Mesendoderm (in vitro differentiated cells): Measurements from ENCODE around the gene NDUFB10.
"Not testable (repeated sequence)": the region's sequence is repeated elsewhere in the genome, so short reads cannot be mapped to it uniquely, and the experiment has no call there.

Source experiments
- DNase-seq: peaks from one replicate; pipeline ENCODE4 v3.0.0; 2013
- H2AK5ac ChIP-seq: 2 replicates; pipeline ENCODE4 v1.6.1; 2013; ENCODE audit warnings: low read length, inconsistent platforms
- H2BK120ac ChIP-seq: 2 replicates; pipeline ENCODE4 v1.6.1; 2013; ENCODE audit warnings: low read depth, mild to moderate bottlenecking, low read length, moderate library complexity, mixed read lengths
- H2BK15ac ChIP-seq: replicated peaks from 2 replicates; pipeline ENCODE4 v1.6.1; 2013; ENCODE audit warnings: low read depth, mild to moderate bottlenecking, moderate library complexity
- H2BK5ac ChIP-seq: 2 replicates; pipeline ENCODE4 v1.6.1; 2013; ENCODE audit warnings: low read length, inconsistent platforms
- H3K18ac ChIP-seq: 2 replicates; pipeline ENCODE4 v1.6.1; 2013; ENCODE audit warnings: mild to moderate bottlenecking, low read length, mixed read lengths
- H3K23ac ChIP-seq: one replicate; pipeline ENCODE4 v1.6.1; 2013; ENCODE audit warnings: low read length
- H3K27ac ChIP-seq: 2 replicates; pipeline ENCODE4 v1.5.1; 2013; ENCODE audit warnings: low read depth, mild to moderate bottlenecking, inconsistent platforms, low read length, moderate library complexity
- H3K27me3 ChIP-seq: 2 replicates; pipeline ENCODE4 v1.6.1; 2013; ENCODE audit warnings: low read length, control low read depth, mild to moderate bottlenecking, inconsistent platforms; ENCODE audit not compliant: insufficient read depth, poor library complexity
- H3K36me3 ChIP-seq: 2 replicates; pipeline ENCODE4 v1.6.1; 2013; ENCODE audit warnings: low read length, inconsistent platforms; ENCODE audit not compliant: control insufficient read depth, insufficient read depth
- H3K4ac ChIP-seq: one replicate; pipeline ENCODE4 v1.6.1; 2013; ENCODE audit warnings: low read depth, mild to moderate bottlenecking, low read length, moderate library complexity
- H3K4me1 ChIP-seq: 2 replicates; pipeline ENCODE4 v1.6.1; 2013; ENCODE audit warnings: low read depth, low read length, inconsistent platforms; ENCODE audit not compliant: control insufficient read depth
- H3K4me2 ChIP-seq: 2 replicates; pipeline ENCODE4 v1.6.1; 2013; ENCODE audit warnings: low read length
- H3K4me3 ChIP-seq: 2 replicates; pipeline ENCODE4 v1.5.1; 2013; ENCODE audit warnings: mild to moderate bottlenecking, low read length
- H3K56ac ChIP-seq: one replicate; pipeline ENCODE4 v1.6.1; 2013; ENCODE audit warnings: low read length
- H3K79me1 ChIP-seq: 2 replicates; pipeline ENCODE4 v1.6.1; 2013; ENCODE audit warnings: low read length, inconsistent platforms
- H3K79me2 ChIP-seq: 2 replicates; pipeline ENCODE4 v1.6.1; 2013; ENCODE audit warnings: mild to moderate bottlenecking, low read length; ENCODE audit not compliant: control insufficient read depth, insufficient read depth
- H3K9ac ChIP-seq: 2 replicates; pipeline ENCODE4 v1.6.1; 2013; ENCODE audit warnings: low read length, inconsistent platforms
- H4K5ac ChIP-seq: one replicate; pipeline ENCODE4 v1.6.1; 2013; ENCODE audit warnings: low read length
- H4K8ac ChIP-seq: one replicate; pipeline ENCODE4 v1.6.1; 2013; ENCODE audit warnings: low read depth, mild to moderate bottlenecking, control low read depth, low read length, moderate library complexity
- WGBS: extraction: QIAGEN DNeasy Blood & Tissue Kit; methylation state at CpG from one replicate; pipeline ENCODE4 v1.1.7; 2013; ENCODE audit warnings: low lambda C conversion rate, missing lambda C conversion rate; ENCODE audit not compliant: insufficient coverage; ENCODE audit errors: extremely low coverage; 5-methylcytosine and 5-hydroxymethylcytosine counted together

Gene NDUFB10

DNA sequence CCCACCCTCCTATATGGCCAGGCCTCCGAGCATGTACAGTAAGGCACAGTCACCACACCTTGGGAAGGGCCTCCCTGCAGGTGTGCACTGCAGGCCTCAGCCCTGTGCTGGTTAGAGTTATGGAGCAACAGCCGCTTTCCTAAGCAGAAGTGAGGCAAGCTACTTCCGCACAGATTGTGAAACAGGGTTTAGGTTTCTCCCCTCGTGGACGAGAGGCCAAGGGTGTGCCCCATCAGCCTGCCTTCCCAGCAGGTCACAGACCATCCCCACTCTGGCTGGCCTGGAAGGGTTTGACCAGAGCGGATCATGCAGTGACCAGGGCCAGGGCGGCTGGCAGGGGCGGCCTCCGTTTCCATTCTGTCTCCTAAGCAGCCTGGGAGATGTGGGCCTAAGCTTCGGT is 21.0 kb upstream of the NDUFB10 start:
- H3K4me3 ChIP-seq: no peak overlapping the region
- no peak overlapping the region for H4K5ac ChIP-seq
- H2BK5ac ChIP-seq: no peak overlapping the region
- no peaks in the 10 kb centered on the region for H3K79me2 ChIP-seq
- no peak for DNase-seq
- H3K56ac ChIP-seq: no peak overlapping the region
- H2AK5ac ChIP-seq: no peak overlapping the region
- no peak overlapping the region for H3K9ac ChIP-seq
- H3K36me3 ChIP-seq: no peaks in the 10 kb centered on the region
- H3K4me2 ChIP-seq: no peak overlapping the region
- H3K27ac ChIP-seq: no peak overlapping the region
- H3K79me1 ChIP-seq: no peaks in the 10 kb centered on the region
- H4K8ac ChIP-seq: no peak overlapping the region
- no peaks in the 10 kb centered on the region for H3K27me3 ChIP-seq
- H3K18ac ChIP-seq: no peak overlapping the region
- H2BK15ac ChIP-seq: no peak overlapping the region
- WGBS: no CpG with 5 or more reads among the region's 10 CpGs
- no peaks in the 10 kb centered on the region for H3K4me1 ChIP-seq
- H3K4ac ChIP-seq: no peak overlapping the region
- no peak overlapping the region for H2BK120ac ChIP-seq
- H3K23ac ChIP-seq: no peak overlapping the region

DNA sequence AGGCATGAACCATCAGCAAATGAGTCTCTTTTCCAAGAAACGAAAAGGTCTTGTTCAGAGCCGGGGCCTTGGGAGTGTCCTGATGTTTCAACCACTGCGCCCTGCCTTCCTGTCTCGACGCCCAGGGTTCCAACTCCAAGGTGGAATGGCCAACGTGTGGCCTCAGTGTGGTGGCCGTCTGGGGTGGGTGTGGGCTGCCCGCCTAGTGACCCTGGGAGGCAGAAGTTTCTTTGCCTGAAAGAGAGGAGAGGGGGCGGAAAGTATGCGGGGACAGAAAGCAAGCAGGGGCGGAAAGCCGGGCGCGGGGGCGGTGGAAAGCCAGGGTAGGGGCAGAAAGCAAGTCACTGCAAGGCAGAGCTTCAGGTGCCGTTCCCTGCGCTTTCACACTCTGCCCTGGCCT is 20.4 kb upstream of the NDUFB10 start:
- H3K4ac ChIP-seq: no peak overlapping the region
- H2BK15ac ChIP-seq: no peak overlapping the region
- no peaks in the 10 kb centered on the region for H3K36me3 ChIP-seq
- H2AK5ac ChIP-seq: no peak overlapping the region
- DNase-seq: no peak
- no peak overlapping the region for H3K4me2 ChIP-seq
- WGBS: no CpG with 5 or more reads among the region's 17 CpGs
- no peak overlapping the region for H3K9ac ChIP-seq
- no peaks in the 10 kb centered on the region for H3K79me1 ChIP-seq
- H3K4me1 ChIP-seq: no peaks in the 10 kb centered on the region
- no peak overlapping the region for H3K27ac ChIP-seq
- H3K23ac ChIP-seq: no peak overlapping the region
- H3K56ac ChIP-seq: no peak overlapping the region
- no peak overlapping the region for H2BK120ac ChIP-seq
- H3K79me2 ChIP-seq: no peaks in the 10 kb centered on the region
- no peaks in the 10 kb centered on the region for H3K27me3 ChIP-seq
- H3K18ac ChIP-seq: no peak overlapping the region
- no peak overlapping the region for H4K8ac ChIP-seq
- H2BK5ac ChIP-seq: no peak overlapping the region
- no peak overlapping the region for H4K5ac ChIP-seq
- H3K4me3 ChIP-seq: no peak overlapping the region

DNA sequence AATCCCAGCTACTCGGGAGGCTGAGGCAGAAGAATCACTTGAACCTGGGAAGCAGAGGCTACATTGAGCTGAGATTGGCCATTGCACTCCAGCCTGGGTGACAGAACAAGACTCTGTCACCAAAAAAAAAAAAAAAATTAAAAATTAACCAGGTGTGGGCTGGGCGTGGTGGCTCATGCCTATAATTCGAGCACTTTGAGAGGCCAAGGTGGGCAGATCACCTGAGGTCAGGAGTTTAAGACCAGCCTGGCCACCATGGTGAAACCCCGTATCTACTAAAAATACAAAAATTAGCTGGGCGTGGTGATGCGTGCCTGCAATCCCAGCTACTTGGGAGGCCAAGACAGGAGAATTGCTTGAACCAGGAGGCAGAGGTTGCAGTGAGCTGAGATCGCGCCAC is 19.5 kb upstream of the NDUFB10 start:
- not testable (repeated sequence) for H3K56ac ChIP-seq, H2BK120ac ChIP-seq, H4K8ac ChIP-seq, DNase-seq, H3K36me3 ChIP-seq, H3K9ac ChIP-seq, H3K4me3 ChIP-seq, H3K79me1 ChIP-seq, H3K18ac ChIP-seq, H3K27ac ChIP-seq, H3K4me2 ChIP-seq, H4K5ac ChIP-seq, H3K4me1 ChIP-seq, H2BK5ac ChIP-seq, H3K27me3 ChIP-seq, H2BK15ac ChIP-seq, H3K23ac ChIP-seq, H3K4ac ChIP-seq, H2AK5ac ChIP-seq, H3K79me2 ChIP-seq
- no CpG with 5 or more reads among the region's 8 CpGs for WGBS

DNA sequence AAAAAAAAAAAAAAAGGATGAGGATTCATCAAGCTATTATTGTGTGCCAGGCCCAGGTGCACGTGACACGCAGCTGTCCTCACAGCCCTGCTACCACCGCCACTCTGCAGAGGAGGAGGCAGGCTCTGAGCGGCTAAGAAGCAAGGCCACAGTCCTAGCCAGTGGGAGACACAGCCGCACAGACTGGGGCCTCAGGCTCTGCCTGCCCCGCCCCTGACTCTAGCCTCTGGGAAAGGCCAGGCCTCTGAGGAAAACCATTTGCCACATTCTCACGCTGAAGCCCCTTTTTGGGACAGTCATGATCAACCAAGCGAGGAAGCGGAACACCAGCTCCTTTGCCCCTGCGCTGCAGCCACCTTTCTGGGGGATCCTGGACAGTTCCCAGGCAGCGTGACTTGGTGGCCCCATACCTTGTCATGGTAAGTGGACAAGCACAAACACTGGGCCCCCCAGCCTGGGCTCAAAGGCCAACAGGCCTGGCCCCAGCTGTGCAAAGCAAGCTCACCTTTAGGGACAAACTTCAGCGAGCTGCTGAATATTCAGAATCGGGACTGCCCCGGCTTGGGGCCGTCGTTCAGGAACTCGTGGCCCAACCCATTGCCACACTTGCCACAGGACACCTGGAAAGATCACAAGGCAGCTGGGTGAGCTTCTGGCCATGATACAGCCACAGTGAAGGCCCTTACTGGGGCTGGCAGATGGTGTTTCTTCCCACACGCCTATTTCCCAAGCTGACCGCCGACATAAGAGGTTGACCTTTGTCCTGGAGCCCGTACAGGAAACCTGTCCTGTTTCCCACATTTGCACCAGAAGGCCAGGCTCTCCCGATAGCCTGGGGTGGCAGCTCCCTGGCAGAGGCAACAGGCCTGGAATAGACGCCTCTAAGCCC is 18.8 kb upstream of the NDUFB10 start:
- Histone ChIP-seq H3K9ac (no peak overlapping the region), H2BK120ac (no peak overlapping the region), H3K23ac (no peak overlapping the region), H3K79me1 (no peaks in the 10 kb centered on the region), H2BK5ac (no peak overlapping the region), H2AK5ac (no peak overlapping the region), H2BK15ac (no peak overlapping the region), H3K4me2 (no peak overlapping the region), H3K56ac (no peak overlapping the region), H3K4ac (no peak overlapping the region), H4K5ac (no peak overlapping the region), H3K18ac (no peak overlapping the region), H3K4me3 (no peak overlapping the region), H3K27ac (no peak overlapping the region), H3K4me1 (no peaks in the 10 kb centered on the region), H3K36me3 (no peaks in the 10 kb centered on the region), H4K8ac (no peak overlapping the region), H3K27me3 (no peaks in the 10 kb centered on the region), H3K79me2 (no peaks in the 10 kb centered on the region)
- no peak for DNase-seq
- WGBS: no CpG with 5 or more reads among the region's 23 CpGs

DNA sequence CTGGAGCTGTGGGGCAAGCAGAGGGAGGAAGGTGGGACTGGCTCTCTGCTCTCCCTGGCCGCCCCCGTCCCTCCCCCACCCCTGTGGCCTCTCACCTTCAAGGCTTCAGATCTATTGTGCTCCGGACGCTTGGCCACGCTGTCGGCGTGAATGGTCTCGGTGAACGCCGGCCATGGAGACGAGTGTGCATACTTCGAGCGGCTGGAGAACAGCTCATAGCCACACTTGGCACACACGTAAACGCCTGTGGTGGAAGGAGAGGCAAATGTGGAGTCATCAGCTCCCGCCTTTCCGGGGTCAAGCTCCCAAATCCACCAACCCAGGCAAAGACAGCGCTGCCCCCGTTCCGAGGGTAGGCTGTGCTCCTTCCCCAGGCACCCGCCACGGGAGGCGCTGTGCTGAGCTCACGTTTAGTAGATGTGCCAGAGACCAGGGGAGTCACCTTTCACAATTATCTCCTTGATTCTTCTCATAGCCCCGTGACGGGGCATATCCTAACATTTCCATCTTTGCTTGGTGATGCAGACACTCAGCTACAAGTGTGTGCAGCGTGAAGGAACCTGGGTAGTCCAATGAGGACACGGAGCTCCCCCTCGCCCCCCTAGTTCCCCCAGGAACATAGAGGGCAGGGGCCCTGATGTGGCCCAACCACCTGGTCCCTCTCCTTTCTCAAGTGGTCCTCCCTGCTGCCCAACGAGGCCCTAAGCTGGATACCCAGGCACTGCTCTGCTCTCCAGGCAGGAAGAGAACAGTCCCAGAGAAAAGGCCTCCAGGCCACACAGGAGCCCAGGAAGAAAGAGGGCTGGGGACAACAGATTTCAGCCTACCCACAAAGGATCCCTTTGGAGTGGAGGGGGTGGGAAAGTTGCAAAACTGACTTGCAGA is 17.9 kb upstream of the NDUFB10 start:
- Histone ChIP-seq H3K27me3 (no peaks in the 10 kb centered on the region), H3K36me3 (no peaks in the 10 kb centered on the region), H3K27ac (no peak overlapping the region), H3K79me1 (no peaks in the 10 kb centered on the region), H3K56ac (peak overlapping the region; percentile 34), H2AK5ac (no peak overlapping the region), H3K18ac (no peak overlapping the region), H3K79me2 (no peaks in the 10 kb centered on the region), H4K8ac (no peak overlapping the region), H4K5ac (no peak overlapping the region), H3K4me3 (no peak overlapping the region), H2BK120ac (no peak overlapping the region), H3K4ac (no peak overlapping the region), H2BK15ac (no peak overlapping the region), H3K9ac (peak overlapping the region; percentile 27), H3K4me2 (no peak overlapping the region), H3K23ac (no peak overlapping the region), H3K4me1 (no peaks in the 10 kb centered on the region), H2BK5ac (no peak overlapping the region)
- WGBS: no CpG with 5 or more reads among the region's 30 CpGs
- peak; percentile 51 for DNase-seq
